NB4 (cell line): ENCODE measurements around the gene TMEM184B.

Source experiments
- CTCF ChIP-seq: IDR thresholded peaks from one replicate; pipeline ENCODE4 v1.5.1; 2012; ENCODE audit warnings: low read depth, low read length
- MAX ChIP-seq: IDR thresholded peaks from 2 replicates; pipeline ENCODE4 v1.6.1; 2011; ENCODE audit warnings: low read depth, low read length
- MYC ChIP-seq: IDR thresholded peaks from 2 replicates; pipeline ENCODE4 v1.6.1; 2011; ENCODE audit warnings: low read depth, low read length
- POLR2A ChIP-seq: IDR thresholded peaks from 2 replicates; pipeline ENCODE4 v1.6.1; 2011; ENCODE audit warnings: mild to moderate bottlenecking; ENCODE audit not compliant: insufficient read length; ENCODE audit errors: extremely low read depth

GRCh38 chr22:38232196-38232595 is 40.6 kb downstream of the TMEM184B start:
- TF ChIP-seq CTCF (no peak), POLR2A (no peak), MYC (no peak), MAX (no peak)
